Ishikawa (cell line): ENCODE measurements around the gene CACNA1C.

Experiments
- CEBPB ChIP-seq: IDR thresholded peaks from 2 replicates; pipeline ENCODE4 v1.6.1; 2012
- EGR1 ChIP-seq: IDR thresholded peaks from 2 replicates; pipeline ENCODE4 v1.6.1; 2012
- EP300 ChIP-seq: IDR thresholded peaks from 2 replicates; pipeline ENCODE4 v1.6.1; 2012; ENCODE audit warnings: borderline replicate concordance
- FOXM1 ChIP-seq: IDR thresholded peaks from 2 replicates; pipeline ENCODE4 v1.6.1; 2012; ENCODE audit warnings: low read depth, borderline replicate concordance
- NFIC ChIP-seq: IDR thresholded peaks from 2 replicates; pipeline ENCODE4 v1.6.1; 2012
- RAD21 ChIP-seq: IDR thresholded peaks from 2 replicates; pipeline ENCODE4 v1.6.1; 2012; ENCODE audit warnings: low read depth
- REST ChIP-seq: IDR thresholded peaks from 2 replicates; pipeline ENCODE4 v1.6.1; 2012; ENCODE audit warnings: low read depth, mild to moderate bottlenecking
- TAF1 ChIP-seq: IDR thresholded peaks from 2 replicates; pipeline ENCODE4 v1.6.1; 2012; ENCODE audit warnings: low read depth, mild to moderate bottlenecking
- TEAD4 ChIP-seq: IDR thresholded peaks from 2 replicates; pipeline ENCODE4 v1.6.1; 2012
- YY1 ChIP-seq: IDR thresholded peaks from 2 replicates; pipeline ENCODE4 v1.6.1; 2012; ENCODE audit warnings: low read depth
- ZBTB7A ChIP-seq: IDR thresholded peaks from 2 replicates; pipeline ENCODE4 v1.6.1; 2012; ENCODE audit warnings: low read depth

GRCh38 chr12:2402073-2402579 is 349.3 kb downstream of the CACNA1C start:
- TF ChIP-seq RAD21 (no peak), TEAD4 (no peak), EGR1 (no peak), CEBPB (no peak), REST (no peak), YY1 (no peak), TAF1 (no peak), EP300 (no peak), NFIC (no peak), ZBTB7A (no peak), FOXM1 (no peak)
